ENCODE measurements around the gene PARM1.

The PARM1 gene

GRCh38 chr4:75099321-75099720, 166.4 kb downstream of the PARM1 start:
- no peak for TF ChIP-seq CTCF (IDR thresholded peaks at IDR 0.05)
